Aorta (tissue), 5 donors: ENCODE results near the gene COBL. TPM values are rescaled to one million over a fixed set of nuclear protein-coding genes. Genes with fewer than 3 reads are reported as not detected.

ENCODE experiments used
- ATAC-seq: fragments of 200-7000 bp; cut with Tn5 transposase; one replicate; pipeline ENCODE4 v1.9.1; 2022; ENCODE audit warnings: moderate library complexity; ENCODE audit not compliant: low FRiP score
- DNase-seq, 2 donors: peaks; one replicate each; pipeline ENCODE4 v3.0.0-alpha.2; 2020
- H3K27ac ChIP-seq, 2 donors: one replicate each; pipeline ENCODE4 v1.5.1; 2013; ENCODE audit warnings: low read length in 2 of 2, mild to moderate bottlenecking in 2 of 2, moderate library complexity in 2 of 2, control low read depth in 1 of 2, inconsistent platforms in 1 of 2, low read depth in 1 of 2
- H3K27me3 ChIP-seq, 2 donors: one replicate each; pipeline ENCODE4 v1.6.1; 2013; ENCODE audit warnings: control low read depth in 1 of 2, low read length in 1 of 2, mild to moderate bottlenecking in 1 of 2, moderate library complexity in 1 of 2; ENCODE audit not compliant: insufficient read depth in 2 of 2, control insufficient read depth in 1 of 2
- H3K36me3 ChIP-seq, 2 donors: one replicate each; pipeline ENCODE4 v1.6.1; 2013; ENCODE audit warnings: control low read depth in 1 of 2, low read length in 1 of 2, mild to moderate bottlenecking in 1 of 2; ENCODE audit not compliant: insufficient read depth in 2 of 2, control insufficient read depth in 1 of 2
- H3K4me1 ChIP-seq, 2 donors: one replicate each; pipeline ENCODE4 v1.6.1; 2013; ENCODE audit warnings: low read length in 2 of 2, control low read depth in 1 of 2, mild to moderate bottlenecking in 1 of 2, moderate library complexity in 1 of 2; ENCODE audit not compliant: insufficient read depth in 2 of 2, control insufficient read depth in 1 of 2
- H3K4me3 ChIP-seq, 2 donors: one replicate each; pipeline ENCODE4 v1.5.1; 2013; ENCODE audit warnings: low read length in 2 of 2, control low read depth in 1 of 2, mild to moderate bottlenecking in 1 of 2
- H3K9me3 ChIP-seq: one replicate; pipeline ENCODE4 v1.6.1; 2013; ENCODE audit warnings: mild to moderate bottlenecking, low read length; ENCODE audit not compliant: control insufficient read depth
- WGBS, 2 donors: extraction: QIAGEN DNeasy Blood & Tissue Kit; methylation state at CpG; one replicate each; pipeline ENCODE4 v1.1.7; 2013; 5-methylcytosine and 5-hydroxymethylcytosine counted together
- intact Hi-C, 2 donors: fragments of 100-400 bp; cut with DNase I; formaldehyde crosslinking; loops; one replicate each; pipeline versions ENCODE4 v1.14.2 to v1.15.0; 2022
- polyA plus RNA-seq, 2 donors: library from polyadenylated mRNA; stranded (reverse); fragments of 200-250 nt; gene quantifications; one replicate each; pipeline ENCODE4 v1.2.3, GENCODE V29; 2013
- total RNA-seq, 2 donors: library from RNA; stranded (reverse); fragmentation: NEBNext Ultra II Directional; extraction: Animal tissue kit (Norgen Biotek cat#: 25700); gene quantifications; one replicate each; pipeline ENCODE4 v1.2.1, GENCODE V29; 2021
- donor health status: healthy with polysubstance abuse.
- donor health status: Bipolar disorder and iron deficiency.
- donor health status: DM: no; HTN: no; CAD: no.
- donor health status: DM: no; HTN: no; CAD: no.
- donor health status: DM: yes; HTN: yes; CAD: no.

Gene COBL
- total and polyA plus RNA-seq, 4 donors, result 0.31 to 5.3 (median 1.1) TPM

GRCh38 chr7:51082940-51083533 lies 233.6 kb downstream of the COBL start:
- intact Hi-C loops, result no loop called here

GRCh38 chr7:51082096-51082840 lies 234.3 kb downstream of the COBL start:
- Histone ChIP-seq H3K27ac (no peak overlapping the region), H3K4me3 (no peak overlapping the region), H3K36me3 (no peaks in the 10 kb centered on the region), H3K4me1 (no peaks in the 10 kb centered on the region), H3K9me3 (no peaks in the 10 kb centered on the region), H3K27me3 (no peaks in the 10 kb centered on the region)
- ATAC-seq (no peak), DNase-seq (no peak)
- intact Hi-C loops, result no loop called here
- 90 to 94% methylated on average over 19 of the region's 19 CpGs for WGBS, 2 donors

More at GRCh38 chr7:51082940-51083533, 233.6 kb downstream of the COBL start:
- Histone ChIP-seq H3K36me3 (no peaks in the 10 kb centered on the region), H3K27ac (no peak overlapping the region), H3K27me3 (no peaks in the 10 kb centered on the region), H3K4me3 (no peak overlapping the region), H3K9me3 (no peaks in the 10 kb centered on the region), H3K4me1 (no peaks in the 10 kb centered on the region)
- WGBS, 2 donors, result 84 to 88% methylated on average over 14 of the region's 14 CpGs
- DNase-seq (no peak), ATAC-seq (no peak)

GRCh38 chr7:51081270-51081890 lies 235.2 kb downstream of the COBL start:
- no peaks in the 10 kb centered on the region for H3K4me1 ChIP-seq
- no peaks in the 10 kb centered on the region for H3K36me3 ChIP-seq
- WGBS, 2 donors, result 73 to 74% methylated on average over 10 to 11 of the region's 11 CpGs
- no peak overlapping the region for H3K4me3 ChIP-seq
- intact Hi-C loops, result no loop called here
- no peaks in the 10 kb centered on the region for H3K27me3 ChIP-seq
- no peak overlapping the region for H3K27ac ChIP-seq
- no peaks in the 10 kb centered on the region for H3K9me3 ChIP-seq
- no peak for ATAC-seq
- no peak for DNase-seq

- 13 to 17% methylated on average over 12 of the region's 12 CpGs for WGBS, 2 donors
- no peak for DNase-seq
Measured at GRCh38 chr7:51080622-51081269, 235.9 kb downstream of the COBL start.

GRCh38 chr7:51080216-51080615 lies 236.4 kb downstream of the COBL start:
- no peaks in the 10 kb centered on the region for H3K4me1 ChIP-seq
- ATAC-seq (no peak), DNase-seq (no peak)
- intact Hi-C loops, result no loop called here
- no peaks in the 10 kb centered on the region for H3K27me3 ChIP-seq
- WGBS, 2 donors, result 71 to 77% methylated on average over 6 of the region's 6 CpGs
- no peak overlapping the region for H3K27ac ChIP-seq
- H3K36me3 ChIP-seq, result no peaks in the 10 kb centered on the region
- no peak overlapping the region for H3K4me3 ChIP-seq
- no peaks in the 10 kb centered on the region for H3K9me3 ChIP-seq

More at GRCh38 chr7:51080622-51081269, 235.9 kb downstream of the COBL start:
- Histone ChIP-seq H3K9me3 (no peaks in the 10 kb centered on the region), H3K4me1 (no peaks in the 10 kb centered on the region), H3K4me3 (no peak overlapping the region), H3K36me3 (no peaks in the 10 kb centered on the region), H3K27ac (no peak overlapping the region), H3K27me3 (no peaks in the 10 kb centered on the region)
- ATAC-seq, result no peak
- intact Hi-C loops, result no loop called here

- no peaks in the 10 kb centered on the region for H3K4me1 ChIP-seq
- H3K27ac ChIP-seq, result no peak overlapping the region
- no peaks in the 10 kb centered on the region for H3K9me3 ChIP-seq
- DNase-seq (no peak), ATAC-seq (no peak)
- intact Hi-C loops, result no loop called here
- no peaks in the 10 kb centered on the region for H3K36me3 ChIP-seq
- WGBS, 2 donors, result 75 to 80% methylated on average over 4 of the region's 4 CpGs
- no peaks in the 10 kb centered on the region for H3K27me3 ChIP-seq
- no peak overlapping the region for H3K4me3 ChIP-seq
Measured at GRCh38 chr7:51079494-51079893, 237.1 kb downstream of the COBL start.

- no peaks in the 10 kb centered on the region for H3K27me3 ChIP-seq
- H3K36me3 ChIP-seq, result no peaks in the 10 kb centered on the region
- no peak overlapping the region for H3K4me3 ChIP-seq
- 90 to 94% methylated on average over 5 of the region's 5 CpGs for WGBS, 2 donors
- intact Hi-C loops, result no loop called here
- DNase-seq (no peak), ATAC-seq (no peak)
- no peak overlapping the region for H3K27ac ChIP-seq
- H3K9me3 ChIP-seq, result no peaks in the 10 kb centered on the region
- no peaks in the 10 kb centered on the region for H3K4me1 ChIP-seq
Measured at GRCh38 chr7:51078653-51079052, 238.0 kb downstream of the COBL start.

- WGBS, 2 donors, result 78 to 86% methylated on average over 3 of the region's 3 CpGs
- Histone ChIP-seq H3K4me3 (no peak overlapping the region), H3K27ac (no peak overlapping the region), H3K36me3 (no peaks in the 10 kb centered on the region), H3K9me3 (no peaks in the 10 kb centered on the region), H3K4me1 (no peaks in the 10 kb centered on the region), H3K27me3 (no peaks in the 10 kb centered on the region)
- DNase-seq (no peak), ATAC-seq (no peak)
- intact Hi-C loops, result no loop called here
Measured at GRCh38 chr7:51077987-51078370, 238.6 kb downstream of the COBL start.
